Ovary (tissue), 3 donors: ENCODE results near the gene CPXM2.

ENCODE experiments used
- CTCF ChIP-seq, 3 donors: fragments of 450-650 bp in 2 of 3; fragments of 200-600 bp in 1 of 3; IDR thresholded peaks; one replicate each; pipeline versions ENCODE4 v1.5.1 to v1.8.0; 2016 to 2022; ENCODE audit warnings: antibody characterized with exemption in 3 of 3, mild to moderate bottlenecking in 1 of 3
- POLR2A ChIP-seq: fragments of 450-650 bp; IDR thresholded peaks from one replicate; pipeline ENCODE4 v1.6.1; 2017; ENCODE audit warnings: antibody characterized with exemption, mild to moderate bottlenecking, moderate library complexity
- donor health status: DM: no; HTN: no; CAD: no.

GRCh38 chr10:123781324-123781900, 110.2 kb downstream of the CPXM2 start:
- TF ChIP-seq CTCF (IDR thresholded peaks at IDR 0.05) (no peak), POLR2A (no peak)
